OCI-LY1 (cell line): ENCODE measurements around the gene CTSC.
A peak's percentile ranks its signal among the peaks of the same experiment; 100 is the strongest.

ENCODE experiments used
- H2AFZ ChIP-seq: fragments of 200-600 bp; sonication (generic), shearing (Covaris generic); 2 replicates; pipeline ENCODE4 v1.6.0; 2014; ENCODE audit warnings: antibody characterized with exemption, mild to moderate bottlenecking, low read length
- H3F3A ChIP-seq: fragments of 200-600 bp; sonication (generic), shearing (Covaris generic); 2 replicates; pipeline ENCODE4 v1.6.0; 2014; ENCODE audit warnings: mild to moderate bottlenecking, antibody characterized with exemption, low read length, moderate library complexity; ENCODE audit not compliant: insufficient read depth
- H3K27ac ChIP-seq: fragments of 200-600 bp; sonication (generic); 2 replicates; pipeline ENCODE4 v1.5.1; 2014; ENCODE audit warnings: low read length, mixed run types, mild to moderate bottlenecking, low read depth; ENCODE audit not compliant: poor library complexity, severe bottlenecking
- H3K27me3 ChIP-seq: fragments of 200-600 bp; sonication (generic); 2 replicates; pipeline ENCODE4 v1.6.0; 2014; ENCODE audit warnings: antibody characterized with exemption, mild to moderate bottlenecking, low read length, moderate library complexity; ENCODE audit not compliant: insufficient read depth
- H3K36me3 ChIP-seq: fragments of 200-600 bp; sonication (generic); 2 replicates; pipeline ENCODE4 v1.6.1; 2014; ENCODE audit warnings: mild to moderate bottlenecking, antibody characterized with exemption, low read length, moderate library complexity, mixed read lengths; ENCODE audit not compliant: insufficient read depth
- H3K4me1 ChIP-seq: fragments of 200-600 bp; sonication (generic); 2 replicates; pipeline ENCODE4 v1.5.1; 2014; ENCODE audit warnings: mild to moderate bottlenecking, low read length, moderate library complexity; ENCODE audit not compliant: insufficient read depth, severe bottlenecking
- H3K4me2 ChIP-seq: fragments of 200-600 bp; sonication (generic), shearing (Covaris generic); 2 replicates; pipeline ENCODE4 v1.6.1; 2014; ENCODE audit warnings: low read length
- H3K4me3 ChIP-seq: fragments of 200-600 bp; sonication (generic); 2 replicates; pipeline ENCODE4 v1.5.1; 2014; ENCODE audit warnings: low read length, low read depth, mild to moderate bottlenecking, mixed read lengths; ENCODE audit not compliant: poor library complexity, severe bottlenecking
- H3K79me2 ChIP-seq: fragments of 200-600 bp; shearing (Covaris generic); 2 replicates; pipeline ENCODE4 v1.6.1; 2016; ENCODE audit warnings: mixed run types, low read length, mixed read lengths; ENCODE audit not compliant: insufficient read depth
- H3K9ac ChIP-seq: fragments of 200-600 bp; sonication (generic), shearing (Covaris generic); 2 replicates; pipeline ENCODE4 v1.6.1; 2014; ENCODE audit warnings: mild to moderate bottlenecking, low read length, mixed read lengths
- H3K9me2 ChIP-seq: fragments of 200-600 bp; sonication (generic), shearing (Covaris generic); 2 replicates; pipeline ENCODE4 v1.6.1; 2014; ENCODE audit warnings: low read depth, mild to moderate bottlenecking, low read length, mixed read lengths
- H3K9me3 ChIP-seq: fragments of 200-600 bp; shearing (Covaris generic); 2 replicates; pipeline ENCODE4 v1.6.1; 2014; ENCODE audit warnings: low read length, mixed read lengths
- H4K20me1 ChIP-seq: fragments of 200-600 bp; sonication (generic), shearing (Covaris generic); 2 replicates; pipeline ENCODE4 v1.6.0; 2016; ENCODE audit warnings: mild to moderate bottlenecking, low read length; ENCODE audit not compliant: insufficient read depth
- CTCF ChIP-seq: fragments of 200-600 bp; sonication (generic), shearing (Covaris generic); IDR thresholded peaks from 2 replicates; pipeline ENCODE4 v1.5.1; 2017; ENCODE audit warnings: mild to moderate bottlenecking, antibody characterized with exemption, low read length, moderate library complexity, mixed read lengths
- EZH2 ChIP-seq: fragments of 200-600 bp; sonication (generic), shearing (Covaris generic); IDR thresholded peaks from 2 replicates; pipeline ENCODE4 v1.8.0; 2017; ENCODE audit warnings: borderline replicate concordance, mixed run types, mild to moderate bottlenecking, antibody characterized with exemption, low read length, moderate library complexity, mixed read lengths

CTSC gene

GRCh38 chr11:88363004-88363403, 25.5 kb upstream of the CTSC start:
- H3K79me2 ChIP-seq: no peaks in the 10 kb centered on the region
- H3K9ac ChIP-seq: no peak overlapping the region
- no peak overlapping the region for H3K4me3 ChIP-seq
- H3K27me3 ChIP-seq: no peaks in the 10 kb centered on the region
- no peak for TF ChIP-seq CTCF
- TF ChIP-seq EZH2: no peak
- no peak overlapping the region for H3K27ac ChIP-seq
- H3K36me3 ChIP-seq: no peaks in the 10 kb centered on the region
- H3F3A ChIP-seq: no peaks in the 10 kb centered on the region; the same call in 1 of the 2 replicates
- peaks cover 16% of the 10 kb centered on the region for H3K4me1 ChIP-seq
- no peak overlapping the region for H2AFZ ChIP-seq
- no peaks in the 10 kb centered on the region for H4K20me1 ChIP-seq
- H3K4me2 ChIP-seq: no peak overlapping the region
- H3K9me2 ChIP-seq: no peaks in the 10 kb centered on the region; the same call in 1 of the 2 replicates
- H3K9me3 ChIP-seq: no peaks in the 10 kb centered on the region

GRCh38 chr11:88360141-88360540, 22.6 kb upstream of the CTSC start:
- no peak overlapping the region for H3K27ac ChIP-seq

GRCh38 chr11:88359541-88359940, 22.0 kb upstream of the CTSC start:
- H3F3A ChIP-seq: no peaks in the 10 kb centered on the region; the same call in 1 of the 2 replicates
- H3K9me3 ChIP-seq: no peaks in the 10 kb centered on the region
- H3K9ac ChIP-seq: no peak overlapping the region
- no peaks in the 10 kb centered on the region for H4K20me1 ChIP-seq
- H3K36me3 ChIP-seq: no peaks in the 10 kb centered on the region
- H3K9me2 ChIP-seq: no peaks in the 10 kb centered on the region
- peak overlapping the region; percentile 16 for H3K27ac ChIP-seq
- H3K4me2 ChIP-seq: peak overlapping the region; percentile 1; the same call in 1 of the 2 replicates
- no peaks in the 10 kb centered on the region for H3K27me3 ChIP-seq
- H3K4me1 ChIP-seq: peaks cover 28% of the 10 kb centered on the region
- no peak overlapping the region for H3K4me3 ChIP-seq
- no peak overlapping the region for H2AFZ ChIP-seq
- TF ChIP-seq CTCF (no peak), EZH2 (no peak)
- H3K79me2 ChIP-seq: no peaks in the 10 kb centered on the region

More at GRCh38 chr11:88360141-88360540, 22.6 kb upstream of the CTSC start:
- no peak overlapping the region for H3K4me3 ChIP-seq
- no peaks in the 10 kb centered on the region for H3K9me2 ChIP-seq
- H3K4me2 ChIP-seq: no peak overlapping the region
- no peaks in the 10 kb centered on the region for H3K36me3 ChIP-seq
- H4K20me1 ChIP-seq: no peaks in the 10 kb centered on the region
- TF ChIP-seq EZH2 (no peak), CTCF (no peak)
- no peaks in the 10 kb centered on the region for H3K79me2 ChIP-seq
- peaks cover 28% of the 10 kb centered on the region for H3K4me1 ChIP-seq
- no peak overlapping the region for H3K9ac ChIP-seq
- no peaks in the 10 kb centered on the region for H3K9me3 ChIP-seq
- H2AFZ ChIP-seq: no peak overlapping the region
- H3F3A ChIP-seq: no peaks in the 10 kb centered on the region; the same call in 1 of the 2 replicates
- no peaks in the 10 kb centered on the region for H3K27me3 ChIP-seq
